AG20443 (cell line): ENCODE results near the gene TSPAN17.
"Not testable (repeated sequence)": the region's sequence is repeated elsewhere in the genome, so short reads cannot be mapped to it uniquely, and the experiment has no call there.

ENCODE experiments used
- DNase-seq: peaks from one replicate; pipeline ENCODE4 v3.0.0; 2012; ENCODE audit warnings: low spot score, mixed read lengths

TSPAN17 gene

DNA sequence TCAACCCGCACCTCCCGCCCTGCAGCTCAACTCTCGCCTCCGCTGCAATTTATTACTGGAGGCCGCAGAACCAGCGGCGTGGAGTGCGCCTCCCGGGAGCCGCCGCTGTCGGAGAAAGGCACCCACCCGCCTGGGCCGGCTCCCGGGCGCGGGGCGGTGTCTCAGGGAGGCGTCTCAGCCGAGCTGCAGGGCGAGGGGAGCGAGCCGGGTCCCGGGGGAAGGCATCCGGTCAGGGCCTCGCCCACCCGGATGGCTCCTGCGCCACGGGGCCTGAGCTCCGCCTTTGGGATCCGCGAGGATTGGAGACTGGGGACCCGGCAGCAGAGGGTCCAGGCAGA lies 32.9 kb downstream of the TSPAN17 start:
- DNase-seq: no peak

DNA sequence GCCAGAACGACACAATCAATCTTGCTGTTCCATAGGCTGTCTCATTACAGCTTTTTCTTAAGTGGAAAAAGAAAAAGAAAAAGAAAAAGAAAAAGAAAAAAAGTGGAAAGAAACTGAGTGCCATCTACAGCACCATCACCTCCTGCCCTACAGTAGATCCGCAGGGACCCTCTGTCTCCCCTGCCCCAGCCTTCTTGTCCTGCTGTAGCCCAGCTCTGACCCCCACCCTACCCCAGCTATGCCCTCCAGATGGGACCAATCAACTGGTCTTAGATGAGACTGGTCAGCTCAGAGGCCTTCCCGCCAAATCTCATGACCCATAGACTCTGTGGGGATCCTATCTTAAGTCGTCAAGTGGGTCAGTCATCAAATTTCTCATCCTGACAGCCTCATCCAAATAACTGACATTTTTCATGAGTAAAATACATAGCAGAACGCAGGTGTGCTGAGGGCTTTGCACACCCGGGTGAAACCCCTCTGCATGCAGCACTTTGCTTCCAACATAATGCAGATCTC lies 34.8 kb downstream of the TSPAN17 start:
- DNase-seq: no peak

DNA sequence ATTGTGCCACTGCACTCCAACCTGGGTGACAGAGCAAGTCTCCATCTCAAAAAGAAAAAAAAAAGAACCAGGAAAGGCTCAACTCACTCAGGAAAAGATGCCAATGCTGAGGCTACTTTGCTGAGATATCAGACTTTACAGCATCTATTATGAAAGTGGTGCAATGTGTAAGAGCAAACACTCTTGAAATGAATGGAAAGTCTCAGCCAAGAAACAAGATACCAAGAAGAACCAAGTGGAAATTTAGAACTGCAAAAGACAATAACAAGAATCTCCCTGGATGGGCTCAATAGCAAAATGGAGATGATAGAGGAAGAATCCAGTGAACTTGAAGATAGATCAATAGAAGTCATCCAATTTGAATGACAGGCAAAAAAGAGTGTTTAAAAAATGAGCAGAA lies 37.7 kb downstream of the TSPAN17 start:
- no peak for DNase-seq

DNA sequence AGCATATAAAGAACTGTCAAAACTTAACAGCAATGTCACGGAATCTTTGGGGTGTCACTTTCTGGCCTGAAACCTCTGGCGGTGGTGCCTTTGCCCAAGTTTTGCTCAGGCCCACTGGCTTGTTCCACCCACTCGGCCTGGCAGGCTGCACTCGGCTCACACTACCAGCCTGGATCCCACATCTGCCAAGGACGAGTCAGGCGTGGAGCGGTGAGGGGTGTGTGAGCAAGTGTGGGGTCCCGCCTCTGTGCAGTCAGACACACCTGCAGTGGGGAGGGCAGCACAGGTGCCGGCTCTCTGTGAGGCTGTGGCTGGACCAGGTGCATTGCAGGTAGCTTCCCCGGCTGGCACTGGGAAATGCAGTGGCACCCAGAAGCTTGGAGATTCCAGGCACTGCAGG lies 40.0 kb downstream of the TSPAN17 start:
- no peak for DNase-seq

DNA sequence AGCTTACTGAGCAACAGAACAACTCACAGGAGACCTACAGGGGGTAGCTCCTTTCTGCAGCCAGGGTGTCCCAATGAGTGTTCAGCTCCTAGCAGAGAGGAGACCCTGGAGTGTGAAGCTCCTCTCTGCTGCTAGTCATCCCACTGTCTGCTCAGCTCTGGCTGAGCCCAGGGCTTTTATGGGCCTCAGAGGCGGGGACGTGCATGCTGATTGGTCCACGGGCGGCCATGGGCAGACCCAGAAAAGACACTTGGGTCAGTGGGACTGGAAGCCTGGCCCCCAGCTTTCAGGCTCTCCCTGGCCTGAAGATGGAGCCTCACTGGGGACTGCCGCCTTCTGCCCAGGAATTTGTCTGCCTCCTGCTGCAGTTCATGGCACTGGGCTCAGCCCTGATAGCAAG lies 40.6 kb downstream of the TSPAN17 start:
- DNase-seq: no peak

DNA sequence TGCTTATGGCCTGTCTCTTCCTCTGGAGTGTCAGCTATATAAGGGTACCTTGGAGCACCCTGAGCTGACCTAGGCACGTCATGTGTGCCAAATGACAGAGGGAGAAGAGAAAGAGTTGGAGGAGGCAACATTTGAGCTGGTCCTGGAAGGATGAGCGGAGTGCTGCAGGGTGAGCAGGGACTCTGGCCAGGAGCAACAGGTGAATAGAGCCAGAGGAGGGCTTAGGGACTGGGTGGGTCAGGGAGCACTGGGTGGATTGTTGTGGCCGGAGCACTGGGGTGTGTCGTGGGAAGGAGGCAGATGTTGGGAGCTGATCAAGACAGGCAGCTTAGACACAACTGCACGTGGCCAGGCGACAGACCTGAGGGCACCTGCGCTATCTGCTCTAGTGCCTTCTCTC lies 43.6 kb downstream of the TSPAN17 start:
- DNase-seq: no peak

DNA sequence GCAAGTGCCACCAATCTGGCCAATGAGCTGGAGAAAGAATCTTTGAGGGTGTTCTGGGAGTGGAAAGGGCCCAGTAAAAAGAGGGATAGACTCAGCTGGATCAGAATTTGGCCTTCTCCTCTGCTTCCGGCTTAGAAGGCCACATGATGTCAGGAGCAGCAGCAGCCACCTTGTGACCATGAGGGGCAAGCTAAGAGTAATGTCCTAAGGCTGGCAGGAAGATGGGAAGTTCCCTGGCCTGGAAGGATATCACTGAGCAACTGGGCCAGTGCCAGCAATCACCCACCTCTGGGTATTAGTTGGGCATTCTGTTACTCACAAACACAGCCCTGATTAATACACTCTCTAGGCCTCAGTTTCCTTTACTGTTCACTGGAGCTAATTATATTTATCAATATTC lies 44.2 kb downstream of the TSPAN17 start:
- DNase-seq: no peak

DNA sequence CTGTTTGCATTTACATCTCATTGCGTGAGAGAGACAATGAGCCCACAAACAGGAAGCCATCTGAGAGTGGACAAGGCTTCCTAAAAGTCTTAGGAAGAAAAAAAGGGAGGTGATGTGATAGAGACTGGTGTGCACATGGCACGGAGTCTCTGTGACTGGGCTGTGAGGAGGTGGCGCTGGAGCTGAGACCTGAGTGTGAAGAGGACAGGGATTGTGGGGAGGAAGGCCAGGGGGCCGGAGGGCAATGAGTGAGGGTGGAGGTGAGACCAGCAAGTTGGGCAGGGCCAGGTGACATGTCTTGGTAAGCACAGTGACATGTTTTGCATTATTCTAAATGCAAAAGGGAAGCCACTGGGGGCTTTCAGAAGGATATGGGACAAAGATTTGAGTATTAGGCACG lies 45.0 kb downstream of the TSPAN17 start:
- DNase-seq: no peak

DNA sequence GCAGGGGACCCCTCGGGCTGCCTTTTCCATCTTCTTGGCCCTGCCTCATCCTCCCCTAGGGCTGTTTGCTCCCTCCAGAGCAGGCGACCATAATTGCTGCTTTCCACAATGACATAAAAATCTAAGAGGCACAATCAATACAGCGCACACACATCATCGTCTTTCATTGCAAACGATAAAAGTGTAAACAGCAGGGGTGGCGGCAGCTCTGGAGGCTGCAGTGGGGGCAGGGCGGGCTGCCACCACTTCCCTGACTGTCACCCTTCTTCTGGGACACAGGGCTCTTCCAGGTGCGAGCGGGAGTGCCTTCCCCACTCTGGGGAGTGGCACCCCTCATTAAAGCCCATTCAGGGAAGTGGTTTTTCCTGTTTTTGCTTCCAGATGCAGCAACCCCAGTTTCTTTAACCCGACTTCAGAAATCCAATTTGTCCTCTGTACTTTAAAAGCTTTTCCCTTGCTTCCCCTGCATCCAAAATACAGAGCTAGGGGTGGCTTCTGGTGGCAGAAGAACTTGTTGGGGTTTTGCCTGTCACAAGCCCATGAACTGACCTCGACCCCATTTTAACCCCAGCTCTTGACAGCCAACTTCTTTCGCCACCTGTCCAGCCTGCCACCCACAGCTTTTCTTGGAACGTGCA lies 45.7 kb downstream of the TSPAN17 start:
- DNase-seq: no peak

DNA sequence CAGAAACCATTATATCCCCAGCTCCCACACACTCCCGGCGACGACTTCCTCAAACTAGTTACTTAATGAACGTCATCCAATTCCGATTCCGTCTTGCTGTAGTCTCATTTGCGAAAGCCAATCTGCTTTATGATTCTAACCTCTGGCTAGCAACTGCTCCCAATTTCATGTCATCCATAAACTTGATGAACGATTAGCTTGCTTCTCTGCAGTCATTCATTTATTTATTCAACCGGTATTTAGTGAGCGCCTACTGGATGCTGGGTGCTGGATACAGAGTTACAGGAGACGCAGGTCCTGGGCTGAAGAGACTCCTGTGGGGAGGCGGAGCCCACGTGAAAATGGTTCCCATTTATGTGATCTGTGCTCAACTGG lies 46.2 kb downstream of the TSPAN17 start:
- DNase-seq: no peak

DNA sequence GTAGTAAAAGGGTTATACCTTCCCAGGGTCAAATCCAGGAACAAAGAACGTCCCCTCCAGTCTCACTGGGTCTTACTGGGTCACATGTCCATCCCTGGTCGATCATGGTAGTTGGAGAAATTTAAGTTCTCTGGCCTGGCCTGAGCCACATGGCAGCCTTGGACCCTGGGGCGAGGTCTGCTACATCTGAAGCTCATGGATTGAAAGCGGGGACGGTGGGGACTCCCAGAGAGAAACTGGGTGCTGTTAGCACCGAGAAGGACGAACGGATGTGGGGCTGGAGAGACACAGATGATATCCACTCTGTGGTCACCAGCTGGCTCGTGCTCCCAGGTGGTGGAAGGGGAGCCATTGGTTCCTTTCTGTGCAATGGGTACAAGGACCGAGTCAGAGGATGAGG lies 46.9 kb downstream of the TSPAN17 start:
- no peak for DNase-seq

DNA sequence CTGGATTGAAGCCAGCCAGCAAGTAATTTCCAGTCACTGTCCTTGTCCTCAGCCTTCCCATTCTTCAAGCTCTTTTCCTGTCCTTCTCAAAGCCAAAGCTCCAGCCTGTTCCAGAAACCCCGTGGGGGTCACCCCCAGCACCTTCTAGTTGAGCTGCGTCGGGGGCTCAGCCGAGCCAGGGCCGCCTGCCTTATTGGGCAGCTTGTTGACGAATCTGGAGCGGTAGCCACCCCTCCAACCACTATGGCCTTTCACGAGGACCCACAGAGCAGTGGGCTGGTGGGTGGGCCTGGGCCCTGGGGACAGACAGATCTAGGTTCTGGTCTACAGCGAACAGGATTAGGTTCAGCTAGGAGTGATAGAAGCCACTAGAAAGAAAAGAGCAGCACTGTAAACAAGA lies 47.3 kb downstream of the TSPAN17 start:
- no peak for DNase-seq

DNA sequence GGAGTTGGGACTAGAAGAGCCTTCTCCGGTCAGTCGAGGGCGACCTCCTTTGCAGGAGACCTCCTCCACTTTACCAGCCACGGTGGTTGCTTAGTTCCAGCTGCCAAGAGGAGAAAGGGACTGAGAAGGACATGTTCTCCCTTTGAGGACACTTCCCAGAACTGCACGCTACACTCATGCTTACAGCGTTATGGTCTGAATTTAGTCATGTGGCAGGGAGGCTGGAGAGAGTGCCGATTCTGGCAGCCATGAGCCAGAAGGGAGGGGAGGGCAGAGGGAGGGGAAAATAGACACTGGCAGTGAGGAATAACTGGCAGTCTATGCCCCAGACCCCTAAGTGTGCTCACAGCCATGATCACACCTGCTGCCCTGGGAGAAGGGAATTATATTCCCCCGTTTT lies 47.8 kb downstream of the TSPAN17 start:
- no peak for DNase-seq

DNA sequence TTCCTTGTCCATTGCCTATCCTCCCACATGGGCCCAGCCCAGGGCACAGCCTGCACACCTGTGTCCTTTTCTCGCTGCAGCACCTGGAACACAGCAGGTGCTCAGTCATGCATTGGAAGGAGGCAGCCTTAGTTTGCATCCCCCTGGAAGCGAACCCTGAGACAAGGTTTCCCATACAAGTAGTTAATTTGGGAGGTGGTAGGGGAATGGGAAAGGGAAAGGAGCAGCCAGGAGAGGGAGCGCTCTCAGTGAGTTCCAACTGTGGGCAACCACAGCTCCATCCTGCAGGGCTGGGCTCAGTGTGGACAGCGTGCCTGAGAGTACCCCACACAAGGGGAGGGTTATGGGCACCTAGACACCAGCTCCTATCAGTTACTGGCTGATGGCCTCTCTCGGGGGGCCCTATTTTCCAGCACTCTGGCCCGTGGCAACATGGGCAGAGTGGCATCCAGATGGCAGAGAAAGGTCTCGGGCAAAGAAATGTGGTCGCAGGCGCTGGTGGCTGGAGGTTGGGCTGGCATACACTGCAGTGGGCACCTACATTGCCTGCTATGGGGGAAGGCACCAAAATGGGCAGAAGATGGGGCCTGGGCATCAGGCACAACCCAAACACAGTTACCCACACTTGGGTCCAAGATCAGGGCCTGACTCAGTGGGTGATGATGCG lies 50.1 kb downstream of the TSPAN17 start:
- DNase-seq: no peak

DNA sequence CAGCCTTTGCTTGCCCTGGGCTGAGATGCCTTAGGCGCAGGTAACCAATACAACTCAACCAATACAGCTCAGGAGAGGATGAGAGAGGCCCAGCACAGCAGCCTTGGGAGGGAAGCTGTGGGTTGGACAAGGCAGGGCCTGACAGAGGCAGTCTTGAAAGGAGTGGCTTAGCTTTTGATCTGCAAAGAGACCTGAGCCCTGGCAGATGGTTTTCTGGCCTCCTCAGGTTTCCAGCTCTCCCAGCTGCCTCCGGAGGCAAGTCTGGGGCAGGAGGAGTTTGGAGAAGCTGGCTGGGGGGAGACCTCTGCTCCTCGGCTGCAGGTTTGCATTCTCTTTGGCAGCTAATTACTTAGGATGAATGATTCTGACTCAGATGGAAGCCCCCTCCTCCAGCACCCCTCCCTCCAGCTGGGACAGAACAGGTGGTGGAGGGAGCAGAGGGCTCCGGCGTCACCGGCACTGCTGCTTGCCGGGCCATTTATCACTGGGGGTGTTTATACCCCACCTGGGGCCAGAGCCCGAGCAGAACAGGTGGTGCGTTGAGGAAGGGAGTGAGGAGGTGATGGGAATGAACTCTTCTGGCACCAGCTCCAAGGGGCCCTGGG lies 50.8 kb downstream of the TSPAN17 start:
- no peak for DNase-seq

DNA sequence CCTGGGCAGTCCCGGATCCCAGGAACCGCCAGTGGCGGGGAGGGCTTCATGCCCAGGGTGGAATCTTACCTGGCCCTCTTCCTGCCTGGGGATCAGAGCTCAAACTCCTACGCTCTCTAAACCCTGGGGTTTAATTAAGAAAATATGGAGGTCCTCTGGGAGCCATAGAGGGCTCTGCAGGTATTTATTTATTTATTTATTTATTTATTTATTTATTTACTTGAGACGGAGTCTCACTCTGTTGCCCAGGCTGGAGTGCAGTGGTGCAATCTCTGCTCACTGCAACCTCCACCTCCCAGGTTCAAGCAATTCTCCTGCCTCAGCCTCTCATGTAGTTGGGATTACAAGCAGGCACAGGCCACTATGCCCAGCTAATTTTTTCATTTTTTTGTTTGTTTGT lies 52.2 kb downstream of the TSPAN17 start:
- not testable (repeated sequence) for DNase-seq

DNA sequence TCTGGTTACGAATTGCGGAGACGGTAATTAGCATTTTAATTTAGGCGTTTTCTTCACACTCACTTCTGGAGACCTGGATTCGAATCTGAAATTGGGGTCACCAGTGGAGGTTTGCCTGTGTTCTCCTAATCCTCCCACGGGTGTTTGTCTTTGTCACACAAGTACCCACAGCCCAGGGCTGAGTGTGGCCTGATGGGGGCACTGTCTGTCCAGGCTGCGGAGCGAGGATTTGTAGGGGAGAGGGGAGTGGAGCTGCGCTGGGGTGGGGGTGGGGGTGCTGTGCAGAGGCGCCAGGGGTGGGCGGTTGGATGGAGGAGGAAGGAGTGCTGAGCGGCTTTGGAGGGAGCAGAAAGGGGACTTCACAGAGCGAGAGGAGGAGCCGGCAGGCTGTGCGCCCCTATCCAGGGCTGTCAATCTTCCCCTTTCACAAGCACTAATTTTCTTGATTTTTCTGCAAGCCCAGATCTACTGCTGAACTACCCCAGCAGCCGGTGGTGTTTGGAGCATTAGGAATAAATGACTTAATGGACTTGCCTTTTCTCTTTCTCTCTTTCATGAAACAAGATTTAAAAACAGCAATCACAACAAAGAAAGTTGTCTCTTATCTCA lies 53.1 kb downstream of the TSPAN17 start:
- no peak for DNase-seq

DNA sequence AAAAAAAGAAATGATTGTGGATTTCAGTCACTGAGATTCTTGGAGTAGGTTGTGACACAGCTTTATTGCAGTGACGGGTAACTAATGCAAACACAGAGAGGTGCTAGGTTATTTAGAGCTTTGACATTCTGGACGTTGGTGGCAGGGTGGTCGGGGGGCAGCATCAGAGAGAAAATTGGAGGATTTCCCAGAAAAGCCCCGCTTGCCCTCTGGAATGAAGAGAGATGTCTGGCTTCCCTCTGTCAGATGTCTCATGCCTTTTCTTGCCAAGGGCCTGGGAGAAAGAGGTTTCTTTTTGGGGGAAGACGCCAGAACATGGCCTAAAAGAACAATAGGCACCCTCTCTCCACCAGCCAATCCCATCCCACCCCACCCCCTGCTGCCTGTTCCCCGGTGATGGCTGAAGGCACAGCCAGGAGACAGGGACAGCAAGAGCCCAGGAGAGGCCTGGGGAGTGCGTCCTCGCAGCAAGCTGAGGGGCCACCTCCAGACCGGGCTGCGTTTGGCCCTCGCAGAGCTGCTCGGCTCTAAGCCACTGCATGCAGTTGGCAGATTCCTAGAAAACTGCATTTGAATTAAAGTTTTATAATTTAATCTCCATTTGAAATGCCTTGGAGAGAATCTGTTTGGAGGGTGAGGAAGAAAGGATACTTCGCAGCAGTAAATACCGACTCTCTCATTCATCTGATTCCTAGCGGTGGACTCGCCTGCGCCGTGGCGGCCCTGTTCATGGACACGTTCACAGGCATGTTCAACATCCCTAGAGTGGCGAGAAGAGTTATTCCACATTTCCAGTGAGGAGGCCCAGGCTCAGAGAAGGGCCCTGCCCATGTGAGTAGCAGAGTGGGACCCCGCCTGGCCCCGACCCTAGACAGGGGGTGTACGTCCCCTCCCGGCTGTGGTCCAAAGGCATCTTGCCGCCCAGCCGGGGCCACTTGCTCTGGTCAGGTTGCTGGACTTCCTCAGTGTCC lies 55.7 kb downstream of the TSPAN17 start:
- no peak for DNase-seq

DNA sequence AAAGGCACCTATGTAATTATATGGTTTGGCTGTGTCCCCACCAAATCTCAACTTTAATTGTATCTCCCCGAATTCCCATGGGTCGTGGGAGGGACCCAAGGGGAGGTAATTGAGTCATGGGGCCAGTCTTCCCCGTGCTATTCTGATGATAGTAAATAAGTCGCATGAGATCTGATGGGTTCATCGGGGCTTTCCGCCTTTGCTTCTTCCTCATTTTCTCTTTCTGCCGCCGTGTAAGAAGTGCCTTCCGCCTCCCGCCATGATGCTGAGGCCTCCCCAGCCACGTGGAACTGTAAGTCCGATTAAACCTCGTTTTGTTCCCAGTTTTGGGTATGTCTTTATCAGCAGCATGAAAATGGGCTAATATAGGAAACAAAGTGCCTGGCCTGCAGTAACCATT lies 56.6 kb downstream of the TSPAN17 start:
- no peak for DNase-seq

DNA sequence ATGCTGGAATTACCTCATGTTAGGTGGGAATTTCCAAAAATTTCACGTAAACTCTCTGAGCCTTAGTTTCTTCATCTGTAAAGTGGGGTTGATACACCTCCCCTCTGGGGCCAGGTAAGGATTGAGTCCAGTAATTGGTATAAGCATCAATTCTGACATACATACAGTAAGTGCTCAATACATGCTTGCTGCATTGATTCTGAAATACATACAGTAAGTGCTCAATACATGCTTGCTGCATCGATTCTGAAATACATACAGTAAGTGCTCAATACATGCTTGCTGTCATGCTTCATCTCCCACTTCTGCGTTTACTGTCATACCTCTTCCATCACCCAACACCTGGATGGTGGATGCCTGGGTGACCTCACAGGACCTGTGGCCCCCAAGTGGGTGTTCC lies 57.1 kb downstream of the TSPAN17 start:
- DNase-seq: no peak

DNA sequence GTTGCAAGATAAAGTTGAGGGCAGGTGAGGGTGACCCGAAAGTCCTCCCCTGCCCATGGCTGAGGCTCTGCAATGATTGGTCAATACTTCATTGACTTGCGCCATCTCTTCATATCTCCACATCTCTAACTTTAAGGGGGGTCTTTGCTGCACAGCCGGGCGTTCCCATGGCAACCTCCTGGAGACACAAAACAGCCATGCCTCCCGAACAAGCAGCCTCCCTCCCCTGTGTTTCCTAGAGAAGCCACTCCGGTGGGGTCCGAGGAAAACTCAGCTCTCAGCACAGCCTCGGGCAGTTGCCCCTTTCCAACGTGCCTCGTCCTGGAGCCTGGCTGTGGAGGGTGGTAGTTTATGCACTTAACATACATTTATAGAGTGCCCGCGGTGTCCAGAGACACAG lies 57.5 kb downstream of the TSPAN17 start:
- DNase-seq: no peak
